DND-41 (cell line): ENCODE results near the gene NXPH4.

Experiments
- ATAC-seq: fragments of 200-7000 bp; cut with Tn5 transposase; 3 replicates; pipeline ENCODE4 v1.9.1; 2021; ENCODE audit warnings: low read depth; ENCODE audit not compliant: insufficient read depth
- DNase-seq: peaks from one replicate; pipeline ENCODE4 v3.0.0-alpha.2; 2020
- H2AFZ ChIP-seq: 2 replicates; pipeline ENCODE4 v1.6.0; 2012; ENCODE audit warnings: low read depth, low read length
- H3K27ac ChIP-seq: 2 replicates; pipeline ENCODE4 v1.5.1; 2012; ENCODE audit warnings: low read length, inconsistent platforms
- H3K27me3 ChIP-seq: fragments of 200-600 bp; sonication (generic); 2 replicates; pipeline ENCODE4 v1.6.0; 2012; ENCODE audit warnings: low read length, mild to moderate bottlenecking, inconsistent platforms; ENCODE audit not compliant: insufficient read depth, poor library complexity
- H3K36me3 ChIP-seq: 2 replicates; pipeline ENCODE4 v1.5.1; 2012; ENCODE audit warnings: low read length, inconsistent platforms; ENCODE audit not compliant: insufficient read depth
- H3K4me1 ChIP-seq: 2 replicates; pipeline ENCODE4 v1.5.1; 2012; ENCODE audit warnings: mild to moderate bottlenecking, low read length; ENCODE audit not compliant: insufficient read depth
- H3K4me2 ChIP-seq: 2 replicates; pipeline ENCODE4 v1.6.0; 2012; ENCODE audit warnings: mild to moderate bottlenecking, moderate library complexity, low read length, inconsistent platforms; ENCODE audit not compliant: insufficient read depth
- H3K4me3 ChIP-seq, 2 experiments: fragments of 200-600 bp in 1 of 2; shearing (Covaris generic) in 1 of 2; 2 replicates each; pipeline ENCODE4 v1.5.1; 2012 to 2016; ENCODE audit warnings: inconsistent platforms in 2 of 2, low read length in 2 of 2, mild to moderate bottlenecking in 2 of 2, low read depth in 1 of 2, moderate library complexity in 1 of 2
- H3K79me2 ChIP-seq: 2 replicates; pipeline ENCODE4 v1.6.0; 2012; ENCODE audit warnings: low read length, inconsistent platforms; ENCODE audit not compliant: insufficient read depth
- H3K9ac ChIP-seq: 2 replicates; pipeline ENCODE4 v1.6.0; 2012; ENCODE audit warnings: low read depth, mild to moderate bottlenecking, inconsistent platforms, low read length, moderate library complexity
- H3K9me3 ChIP-seq: 2 replicates; pipeline ENCODE4 v1.5.1; 2012; ENCODE audit warnings: low read length, moderate library complexity, mild to moderate bottlenecking, inconsistent platforms; ENCODE audit not compliant: insufficient read depth, severe bottlenecking
- H4K20me1 ChIP-seq: 2 replicates; pipeline ENCODE4 v1.6.0; 2012; ENCODE audit warnings: low read length; ENCODE audit not compliant: insufficient read depth
- CTCF ChIP-seq: IDR thresholded peaks from 2 replicates; pipeline ENCODE4 v1.5.1; 2012; ENCODE audit warnings: borderline replicate concordance, low read length, moderate library complexity, mild to moderate bottlenecking; ENCODE audit not compliant: poor library complexity, severe bottlenecking; ENCODE audit errors: extremely low read depth
- EZH2 ChIP-seq: IDR thresholded peaks from 3 replicates; pipeline ENCODE4 v1.6.1; 2012; ENCODE audit warnings: borderline replicate concordance, low read depth, mild to moderate bottlenecking, moderate library complexity, low read length, inconsistent platforms; ENCODE audit not compliant: severe bottlenecking

Gene NXPH4

GRCh38 chr12:57188090-57188425, 28.5 kb upstream of the NXPH4 start:
- H3K27me3 ChIP-seq, result no peaks in the 10 kb centered on the region
- no peaks in the 10 kb centered on the region for H3K36me3 ChIP-seq
- no peak overlapping the region for H3K4me3 ChIP-seq
- no peak for ATAC-seq
- H3K9ac ChIP-seq, result no peak overlapping the region
- no peaks in the 10 kb centered on the region for H3K4me1 ChIP-seq
- DNase-seq, result no peak
- no peak overlapping the region for H3K4me2 ChIP-seq
- no peaks in the 10 kb centered on the region for H3K79me2 ChIP-seq
- TF ChIP-seq EZH2, result no peak
- no peak for TF ChIP-seq CTCF
- no peaks in the 10 kb centered on the region for H3K9me3 ChIP-seq
- peaks cover 6% of the 10 kb centered on the region for H4K20me1 ChIP-seq
- no peak overlapping the region for H2AFZ ChIP-seq
- no peak overlapping the region for H3K27ac ChIP-seq

GRCh38 chr12:57190037-57190436, 26.6 kb upstream of the NXPH4 start:
- Histone ChIP-seq H3K4me2 (no peak overlapping the region), H2AFZ (no peak overlapping the region), H4K20me1 (peaks cover 3% of the 10 kb centered on the region; the same call in 1 of the 2 replicates), H3K4me3 (no peak overlapping the region), H3K27me3 (no peaks in the 10 kb centered on the region), H3K9me3 (no peaks in the 10 kb centered on the region), H3K27ac (no peak overlapping the region), H3K36me3 (no peaks in the 10 kb centered on the region), H3K9ac (no peak overlapping the region), H3K4me1 (no peaks in the 10 kb centered on the region), H3K79me2 (no peaks in the 10 kb centered on the region)
- DNase-seq (no peak), ATAC-seq (no peak)
- TF ChIP-seq CTCF (no peak), EZH2 (no peak)

GRCh38 chr12:57190821-57191220, 25.8 kb upstream of the NXPH4 start:
- no peaks in the 10 kb centered on the region for H3K4me1 ChIP-seq
- no peaks in the 10 kb centered on the region for H3K27me3 ChIP-seq
- no peak for ATAC-seq
- no peaks in the 10 kb centered on the region for H3K79me2 ChIP-seq
- H3K9me3 ChIP-seq, result no peaks in the 10 kb centered on the region
- H2AFZ ChIP-seq, result no peak overlapping the region
- H4K20me1 ChIP-seq, result peaks cover 1% of the 10 kb centered on the region; the same call in 1 of the 2 replicates
- H3K4me2 ChIP-seq, result no peak overlapping the region
- H3K27ac ChIP-seq, result no peak overlapping the region
- TF ChIP-seq CTCF (no peak), EZH2 (no peak)
- DNase-seq, result no peak
- H3K4me3 ChIP-seq, result no peak overlapping the region
- no peak overlapping the region for H3K9ac ChIP-seq
- no peaks in the 10 kb centered on the region for H3K36me3 ChIP-seq

- no peak for DNase-seq
- H3K9me3 ChIP-seq, result no peaks in the 10 kb centered on the region
- H2AFZ ChIP-seq, result no peak overlapping the region
- no peak for ATAC-seq
- H3K27ac ChIP-seq, result no peak overlapping the region
- H3K36me3 ChIP-seq, result no peaks in the 10 kb centered on the region
- TF ChIP-seq EZH2 (no peak), CTCF (no peak)
- H3K4me1 ChIP-seq, result no peaks in the 10 kb centered on the region
- no peaks in the 10 kb centered on the region for H3K79me2 ChIP-seq
- H3K4me3 ChIP-seq, result no peak overlapping the region
- H3K4me2 ChIP-seq, result no peak overlapping the region
- no peaks in the 10 kb centered on the region for H3K27me3 ChIP-seq
- H3K9ac ChIP-seq, result no peak overlapping the region
- no peaks in the 10 kb centered on the region; the same call in 1 of the 2 replicates for H4K20me1 ChIP-seq
Measured at GRCh38 chr12:57191410-57191809, 25.2 kb upstream of the NXPH4 start.
